HFFc6 (cell line): ENCODE data around the gene RAI1. TPM values are rescaled to one million over a fixed set of nuclear protein-coding genes. Genes with fewer than 3 reads are reported as not detected.

ENCODE experiments used
- DNase-seq: peaks from one replicate; pipeline ENCODE4 v3.0.0-alpha.2; 2018
- H3K27ac Mint-ChIP-seq: 2 replicates; pipeline ENCODE4 v1.8.0; 2020; ENCODE audit warnings: mild to moderate bottlenecking, mixed read lengths
- H3K27me3 Mint-ChIP-seq: 2 replicates; pipeline ENCODE4 v1.8.0; 2021; ENCODE audit warnings: mild to moderate bottlenecking, moderate library complexity, mixed read lengths; ENCODE audit not compliant: insufficient read depth
- H3K36me3 Mint-ChIP-seq: 2 replicates; pipeline ENCODE4 v1.8.0; 2021; ENCODE audit warnings: low read depth, mixed read lengths
- H3K4me1 Mint-ChIP-seq: 2 replicates; pipeline ENCODE4 v1.8.0; 2020; ENCODE audit warnings: low read depth, mixed read lengths
- H3K4me3 Mint-ChIP-seq: 2 replicates; pipeline ENCODE4 v1.8.0; 2020; ENCODE audit warnings: mild to moderate bottlenecking, moderate library complexity, mixed read lengths
- H3K9me3 Mint-ChIP-seq: 2 replicates; pipeline ENCODE4 v1.8.0; 2020; ENCODE audit warnings: mild to moderate bottlenecking, mixed read lengths
- total RNA-seq, 6 experiments: library from RNA; stranded (reverse); fragmentation: NEBNext Ultra II Directional; extraction: Animal tissue kit (Norgen Biotek cat#: 25700); gene quantifications; 2 replicates in 1 of 6; 3 replicates in 5 of 6; pipeline ENCODE4 v1.2.3, GENCODE V29; 2021
- TF ChIP-seq, protein P1 (sequence below): fragments of 200-600 bp; sonication (generic); IDR thresholded peaks from 2 replicates; pipeline ENCODE4 v1.5.0; 2021; ENCODE audit warnings: antibody characterized with exemption, mild to moderate bottlenecking

RAI1 gene
- total RNA-seq, 6 experiments from 2014 or later: 26.9 to 29.3 (median 29.0) TPM

DNA sequence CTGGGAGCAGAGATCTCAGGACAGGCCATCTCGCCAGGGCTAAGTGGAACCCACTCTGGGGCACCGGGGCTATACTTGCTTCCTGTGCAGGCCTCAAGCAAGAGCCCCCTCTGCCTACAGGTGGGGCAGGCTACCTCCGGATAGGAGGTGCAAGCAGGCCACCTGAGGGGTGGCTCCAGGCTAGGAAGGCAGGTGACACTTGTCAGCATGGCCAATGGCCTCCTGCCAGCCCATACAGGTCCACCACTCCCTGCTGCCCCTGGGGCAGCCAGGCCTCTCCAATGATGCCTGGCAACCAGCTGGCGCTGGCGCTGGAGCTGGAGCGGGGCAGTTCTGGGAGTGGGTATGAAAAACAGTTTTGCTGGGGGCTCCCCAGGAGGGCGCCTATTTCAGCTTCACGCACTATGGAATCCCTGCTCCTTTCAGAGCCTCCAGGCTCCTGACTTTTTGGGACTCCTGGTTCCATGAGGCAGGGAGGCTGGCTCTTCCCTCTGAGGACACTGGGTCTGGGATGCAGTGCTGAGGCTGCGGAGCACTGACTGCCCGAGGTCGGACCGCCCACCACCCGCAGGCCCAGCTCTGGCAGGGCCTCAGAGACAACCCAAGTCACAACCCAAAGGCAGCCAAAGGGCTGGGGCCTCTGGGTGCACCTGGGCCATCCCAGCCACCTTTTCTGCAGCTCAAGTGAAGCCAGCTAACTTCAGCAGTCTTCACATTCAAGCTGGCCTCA, 164.0 kb downstream of the RAI1 start:
- 0 out of 2 replicates have a peak, but pooled peaks cover 1% of the 10 kb centered on the region for H3K36me3 Mint-ChIP-seq
- H3K27ac Mint-ChIP-seq: no peak overlapping the region
- H3K4me3 Mint-ChIP-seq: no peak overlapping the region
- TF ChIP-seq, protein P1, sequence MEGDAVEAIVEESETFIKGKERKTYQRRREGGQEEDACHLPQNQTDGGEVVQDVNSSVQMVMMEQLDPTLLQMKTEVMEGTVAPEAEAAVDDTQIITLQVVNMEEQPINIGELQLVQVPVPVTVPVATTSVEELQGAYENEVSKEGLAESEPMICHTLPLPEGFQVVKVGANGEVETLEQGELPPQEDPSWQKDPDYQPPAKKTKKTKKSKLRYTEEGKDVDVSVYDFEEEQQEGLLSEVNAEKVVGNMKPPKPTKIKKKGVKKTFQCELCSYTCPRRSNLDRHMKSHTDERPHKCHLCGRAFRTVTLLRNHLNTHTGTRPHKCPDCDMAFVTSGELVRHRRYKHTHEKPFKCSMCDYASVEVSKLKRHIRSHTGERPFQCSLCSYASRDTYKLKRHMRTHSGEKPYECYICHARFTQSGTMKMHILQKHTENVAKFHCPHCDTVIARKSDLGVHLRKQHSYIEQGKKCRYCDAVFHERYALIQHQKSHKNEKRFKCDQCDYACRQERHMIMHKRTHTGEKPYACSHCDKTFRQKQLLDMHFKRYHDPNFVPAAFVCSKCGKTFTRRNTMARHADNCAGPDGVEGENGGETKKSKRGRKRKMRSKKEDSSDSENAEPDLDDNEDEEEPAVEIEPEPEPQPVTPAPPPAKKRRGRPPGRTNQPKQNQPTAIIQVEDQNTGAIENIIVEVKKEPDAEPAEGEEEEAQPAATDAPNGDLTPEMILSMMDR: no peak
- peaks cover 22% of the 10 kb centered on the region for H3K27me3 Mint-ChIP-seq
- no peaks in the 10 kb centered on the region for H3K9me3 Mint-ChIP-seq
- no peak for DNase-seq
- peaks cover 26% of the 10 kb centered on the region for H3K4me1 Mint-ChIP-seq

DNA sequence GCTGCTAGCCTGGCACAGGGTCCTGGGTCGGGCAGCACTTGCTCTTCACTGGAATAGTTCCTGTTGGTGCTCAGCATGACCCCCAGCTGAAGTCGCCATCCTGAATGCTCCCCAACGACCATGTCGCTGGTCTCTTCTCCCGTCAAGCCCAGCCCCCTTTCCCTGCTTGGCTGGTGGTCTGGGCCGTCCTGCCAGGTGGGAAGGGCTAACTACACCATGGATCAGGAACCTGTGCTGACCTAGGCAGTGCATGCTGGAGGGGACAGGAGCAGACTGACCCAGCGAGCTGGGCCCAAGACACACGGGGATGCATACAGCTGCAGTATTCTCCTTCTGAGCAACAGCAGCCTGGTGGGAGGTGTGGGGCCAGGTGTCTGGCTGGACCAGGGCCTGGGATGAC, 164.7 kb downstream of the RAI1 start:
- TF ChIP-seq, protein P1: no peak
- Mint-ChIP-seq H3K27me3 (peaks cover 24% of the 10 kb centered on the region), H3K4me1 (peaks cover 26% of the 10 kb centered on the region), H3K36me3 (peaks cover 7% of the 10 kb centered on the region; the same call in 1 of the 2 replicates), H3K4me3 (no peak overlapping the region), H3K27ac (no peak overlapping the region), H3K9me3 (no peaks in the 10 kb centered on the region)
- DNase-seq: no peak

DNA sequence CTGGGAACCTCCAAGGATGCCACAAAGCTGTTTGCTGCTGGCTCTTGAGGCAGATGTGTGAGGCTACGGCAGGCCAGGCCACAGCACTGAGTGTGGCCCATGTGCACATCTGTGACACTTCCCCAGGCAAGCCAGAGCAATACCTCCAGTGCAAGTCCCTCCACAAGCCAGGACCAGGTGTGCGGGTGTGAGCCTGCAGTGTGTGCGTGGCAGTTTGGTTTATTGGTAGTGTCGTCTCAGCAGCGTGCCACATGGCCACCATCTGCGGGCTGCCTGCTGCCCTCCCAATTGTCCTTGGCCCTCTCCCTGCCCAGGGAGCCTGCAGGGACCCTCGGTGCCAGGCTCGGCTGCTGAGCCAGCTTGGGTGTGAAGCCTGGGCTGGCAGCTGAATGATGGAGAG, 165.4 kb downstream of the RAI1 start:
- Mint-ChIP-seq H3K27ac (no peak overlapping the region), H3K36me3 (peaks cover 7% of the 10 kb centered on the region; the same call in 1 of the 2 replicates), H3K9me3 (no peaks in the 10 kb centered on the region), H3K4me3 (no peak overlapping the region), H3K27me3 (peaks cover 24% of the 10 kb centered on the region), H3K4me1 (peaks cover 20% of the 10 kb centered on the region)
- TF ChIP-seq, protein P1: no peak
- no peak for DNase-seq

DNA sequence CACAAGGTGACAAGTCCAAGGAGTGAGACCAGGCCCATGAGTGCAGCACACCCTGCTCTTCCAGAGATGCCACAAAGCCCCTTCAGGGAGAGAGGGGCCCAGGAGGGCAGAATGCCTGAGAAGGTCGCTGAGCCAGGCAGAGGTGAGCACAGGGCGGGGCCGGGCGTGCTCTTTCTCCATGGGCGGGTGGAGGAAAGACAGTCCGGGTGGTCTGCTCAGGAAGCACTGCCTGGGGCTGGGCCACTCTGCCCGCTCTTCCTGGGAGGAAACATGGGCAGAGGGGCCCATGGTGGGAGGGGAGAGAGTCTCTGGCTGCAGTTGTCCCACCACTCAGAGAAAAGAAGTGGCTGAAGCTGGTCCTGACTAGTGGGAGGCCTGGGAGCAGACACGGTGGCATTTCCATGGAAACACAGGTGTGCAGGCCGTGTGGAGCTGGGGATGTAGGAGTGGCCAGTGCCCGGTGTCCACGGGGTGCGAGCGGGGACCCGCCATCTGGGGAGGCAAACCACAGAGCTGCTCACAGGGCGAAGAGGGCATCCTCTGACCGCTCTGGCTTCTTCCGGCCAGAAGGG, 165.9 kb downstream of the RAI1 start:
- H3K4me3 Mint-ChIP-seq: no peak overlapping the region
- H3K27ac Mint-ChIP-seq: no peak overlapping the region

DNA sequence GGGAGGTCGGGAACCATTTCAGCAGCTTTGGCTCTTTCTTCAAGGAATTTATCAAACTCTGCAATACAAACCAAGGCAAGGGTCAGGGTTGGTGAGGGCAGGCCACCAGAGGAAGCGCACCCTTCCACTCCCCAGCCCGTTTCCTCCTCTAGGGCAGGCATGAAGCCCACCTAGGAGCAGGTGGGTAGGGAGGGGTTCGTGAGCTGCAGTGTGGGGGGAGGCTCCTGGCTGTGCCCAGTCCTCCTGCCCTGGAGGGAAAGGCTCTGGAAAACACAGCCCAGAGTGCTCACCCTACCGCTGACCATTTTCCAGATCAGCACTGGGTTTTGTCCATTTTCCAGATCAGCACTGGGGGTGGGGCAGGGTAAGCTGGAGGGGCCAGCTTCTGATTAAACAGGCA, 166.5 kb downstream of the RAI1 start:
- Mint-ChIP-seq H3K4me3 (no peak overlapping the region), H3K36me3 (peaks cover 13% of the 10 kb centered on the region; the same call in 1 of the 2 replicates), H3K27me3 (peaks cover 21% of the 10 kb centered on the region), H3K9me3 (no peaks in the 10 kb centered on the region), H3K27ac (no peak overlapping the region), H3K4me1 (peaks cover 19% of the 10 kb centered on the region)
- no peak for DNase-seq
- TF ChIP-seq, protein P1: no peak

More for the DNA sequence above, 165.9 kb downstream of the RAI1 start:
- peaks cover 19% of the 10 kb centered on the region for H3K4me1 Mint-ChIP-seq
- H3K9me3 Mint-ChIP-seq: no peaks in the 10 kb centered on the region
- H3K27me3 Mint-ChIP-seq: peaks cover 22% of the 10 kb centered on the region
- TF ChIP-seq, protein P1: no peak
- H3K36me3 Mint-ChIP-seq: peaks cover 11% of the 10 kb centered on the region; the same call in 1 of the 2 replicates
- no peak for DNase-seq
